Stimulated activated CD8-positive, alpha-beta memory T cell treated with anti-CD3 and anti-CD28 coated beads, Interleukin-15, amount 100 ng/mL, for 24 hours (primary cell): ENCODE results near the gene KLHL29.
"Not testable (repeated sequence)": the region's sequence is repeated elsewhere in the genome, so short reads cannot be mapped to it uniquely, and the experiment has no call there.

Experiments used
- DNase-seq: peaks from one replicate; pipeline ENCODE4 v3.0.0-alpha.2; 2020; ENCODE audit warnings: low read depth

Gene KLHL29

GRCh38 chr2:23722255-23722654 lies 337.3 kb downstream of the KLHL29 start:
- no peak for DNase-seq

- not testable (repeated sequence) for DNase-seq
Observed at GRCh38 chr2:23723029-23723428, 338.1 kb downstream of the KLHL29 start.

GRCh38 chr2:23734416-23734815 lies 349.4 kb downstream of the KLHL29 start:
- DNase-seq: no peak

- not testable (repeated sequence) for DNase-seq
Observed at GRCh38 chr2:23736783-23737182, 351.8 kb downstream of the KLHL29 start.

DNA sequence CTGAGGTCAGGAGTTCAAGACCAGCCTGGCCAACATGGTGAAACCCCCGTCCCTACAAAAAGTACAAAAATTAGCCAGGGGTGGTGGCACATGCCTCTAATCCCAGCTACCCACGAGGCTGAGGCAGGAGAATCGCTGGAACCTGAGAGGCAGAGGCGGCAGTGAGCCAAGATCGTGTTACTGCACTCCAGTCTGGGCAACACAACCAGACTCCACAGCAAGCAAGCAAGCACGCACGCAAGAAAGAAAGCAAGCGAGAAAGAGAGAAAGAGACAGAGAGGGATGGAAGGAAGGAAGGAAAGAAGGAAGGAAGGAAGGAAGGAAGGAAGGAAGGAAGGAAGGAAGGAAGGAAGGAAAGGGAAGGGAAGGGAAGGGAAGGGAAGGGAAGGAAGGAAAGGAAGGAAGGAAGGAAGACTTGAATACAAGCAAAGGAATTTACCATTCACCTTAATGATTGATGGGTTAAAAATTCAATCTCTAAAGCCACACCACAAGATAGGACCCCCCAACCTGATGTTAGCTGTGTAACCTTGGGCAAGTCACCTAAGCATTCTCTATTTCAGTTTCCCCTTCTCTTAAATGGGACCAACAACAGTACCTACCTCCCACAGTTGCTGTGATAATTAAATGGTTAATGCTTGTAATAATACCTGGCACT lies 360.2 kb downstream of the KLHL29 start:
- no peak for DNase-seq

DNA sequence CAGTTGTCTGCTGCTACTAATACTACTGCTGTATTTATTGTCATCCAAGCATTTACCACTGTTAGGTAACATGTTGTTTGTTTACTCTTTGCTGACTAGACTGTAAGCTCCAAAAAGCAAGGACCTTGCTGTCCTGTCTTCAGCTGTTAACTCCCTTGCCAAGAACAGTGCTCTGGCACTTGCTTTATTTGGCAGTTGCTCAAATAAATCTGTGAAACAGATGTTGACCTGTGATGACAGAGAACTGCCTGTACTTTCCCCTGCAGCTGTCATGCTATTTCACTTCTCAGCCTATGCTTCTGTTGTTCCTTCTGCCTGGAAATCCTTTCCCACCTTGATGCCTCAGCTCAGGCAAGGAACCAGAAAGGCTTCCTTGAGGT lies 360.7 kb downstream of the KLHL29 start:
- DNase-seq: no peak

- no peak for DNase-seq
Observed at GRCh38 chr2:23746141-23746863, 361.3 kb downstream of the KLHL29 start.

DNA sequence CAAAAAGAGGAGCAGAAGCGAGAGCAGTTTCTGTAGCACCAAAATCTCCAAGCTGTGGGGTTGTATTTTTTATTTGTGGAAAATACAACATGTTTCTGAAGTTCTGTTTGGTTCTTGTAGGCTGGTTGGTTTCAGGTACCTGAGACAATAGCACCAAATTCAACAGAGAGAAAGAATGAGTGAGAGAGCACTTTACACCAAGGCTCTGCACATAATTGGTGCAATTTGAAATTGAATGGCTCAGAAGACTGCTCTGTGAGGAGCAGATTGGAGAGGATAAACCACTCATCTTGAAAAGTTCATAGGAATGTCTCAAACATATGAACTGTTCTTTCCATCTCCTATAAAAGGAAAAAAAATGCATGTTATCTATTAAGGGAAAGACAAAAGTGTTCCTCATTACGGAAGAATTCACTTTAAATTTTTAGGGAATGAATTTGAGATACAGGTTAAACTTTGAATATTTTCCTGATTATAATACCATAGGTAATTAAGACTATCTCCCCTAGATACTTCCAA lies 366.8 kb downstream of the KLHL29 start:
- no peak for DNase-seq

DNA sequence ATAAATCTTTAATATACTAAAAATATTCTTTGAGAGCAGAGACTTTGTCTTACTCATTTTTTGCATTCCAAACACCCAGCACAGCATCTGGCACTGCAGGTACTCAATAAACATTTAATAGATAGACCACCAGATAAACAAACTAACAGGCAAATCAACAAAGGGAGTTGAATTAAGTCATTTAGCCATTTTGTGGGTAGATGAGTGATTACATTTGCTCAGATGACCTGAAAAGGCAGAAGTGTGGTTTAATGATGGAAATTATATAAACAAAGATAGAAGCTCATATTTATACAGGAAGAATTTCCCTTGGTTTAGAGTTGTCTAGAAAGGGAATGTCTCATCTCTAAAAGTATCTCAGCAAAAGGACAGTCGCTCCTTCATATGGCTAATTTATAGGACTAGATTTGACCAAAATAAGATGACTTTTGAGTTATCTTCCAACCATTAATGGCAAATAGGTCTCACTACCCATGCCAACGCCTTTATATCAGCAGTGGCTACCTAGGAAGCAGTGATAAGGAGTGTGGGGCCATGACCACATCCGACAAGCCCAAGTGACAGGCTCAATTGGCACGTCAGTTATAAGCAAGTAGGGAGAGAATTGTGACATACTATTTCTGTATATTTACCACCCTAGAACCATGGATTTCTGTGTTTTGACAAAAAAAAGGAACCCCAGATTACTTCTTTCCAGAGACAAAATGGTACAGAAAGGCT lies 368.5 kb downstream of the KLHL29 start:
- DNase-seq: no peak

DNA sequence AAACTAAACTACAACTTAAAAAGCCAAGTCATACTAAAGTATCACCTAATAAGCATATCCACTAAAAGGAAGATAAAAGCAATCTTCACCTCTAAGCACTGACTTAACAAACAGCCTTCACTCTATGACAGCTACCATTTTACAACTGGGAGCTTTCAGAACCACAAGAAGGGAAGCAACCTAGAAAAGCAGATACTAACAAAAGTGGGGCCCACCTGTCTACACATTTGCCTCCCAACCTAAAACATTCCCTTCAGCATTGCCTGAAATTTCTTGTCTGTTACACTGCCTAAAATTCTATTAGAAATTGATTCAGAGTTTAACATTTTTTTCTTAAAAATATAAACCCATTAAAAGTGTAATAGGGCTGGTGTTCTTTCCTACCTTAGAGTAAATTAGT lies 370.0 kb downstream of the KLHL29 start:
- DNase-seq: no peak

- no peak for DNase-seq
Observed at GRCh38 chr2:23756593-23757292, 371.8 kb downstream of the KLHL29 start.

GRCh38 chr2:23757686-23758433 lies 372.9 kb downstream of the KLHL29 start:
- no peak for DNase-seq
